Right atrium auricular region (tissue), 2 donors: ENCODE data around the gene JPT1. TPM values are rescaled to one million over a fixed set of nuclear protein-coding genes. Genes with fewer than 3 reads are reported as not detected.
A peak's percentile ranks its signal among the peaks of the same experiment; 100 is the strongest.

Source experiments
- DNase-seq: peaks from one replicate; pipeline ENCODE4 v3.0.0-alpha.2; 2019; ENCODE audit warnings: low spot score
- H3K27ac ChIP-seq, 2 donors: fragments of 200-600 bp; sonication (generic); 1 replicate in 1 of 2; 2 replicates in 1 of 2; pipeline ENCODE4 v1.5.1; 2016 to 2019
- H3K27me3 ChIP-seq, 2 donors: fragments of 200-600 bp; sonication (generic); one replicate each; pipeline versions ENCODE4 v1.5.1 to v1.6.0; 2017 to 2019
- H3K36me3 ChIP-seq: fragments of 200-600 bp; sonication (generic); one replicate; pipeline ENCODE4 v1.5.1; 2016
- H3K4me1 ChIP-seq, 2 donors: fragments of 200-600 bp; sonication (generic); one replicate each; pipeline versions ENCODE4 v1.5.1 to v1.6.0; 2017 to 2019
- H3K4me3 ChIP-seq, 2 donors: fragments of 200-600 bp; sonication (generic); 1 replicate in 1 of 2; 2 replicates in 1 of 2; pipeline ENCODE4 v1.5.1; 2017 to 2019; ENCODE audit warnings: mild to moderate bottlenecking in 1 of 2, moderate library complexity in 1 of 2
- H3K9me3 ChIP-seq, 2 donors: fragments of 200-600 bp; sonication (generic); one replicate each; pipeline ENCODE4 v1.5.1; 2019
- total RNA-seq, 2 donors: library from RNA; depleted of rRNA; stranded (reverse); fragments of >200 nt; gene quantifications; one replicate each; pipeline ENCODE4 v1.1.0, GENCODE V29; 2016
- TF ChIP-seq, protein P1 (sequence below), 2 donors: fragments of 200-600 bp; sonication (generic); IDR thresholded peaks; one replicate each; pipeline ENCODE4 v1.5.1; 2019; ENCODE audit warnings: antibody characterized with exemption in 2 of 2

JPT1 gene
- total RNA-seq, 2 donors from 2014 or later, result 15.1 to 15.8 TPM

DNA sequence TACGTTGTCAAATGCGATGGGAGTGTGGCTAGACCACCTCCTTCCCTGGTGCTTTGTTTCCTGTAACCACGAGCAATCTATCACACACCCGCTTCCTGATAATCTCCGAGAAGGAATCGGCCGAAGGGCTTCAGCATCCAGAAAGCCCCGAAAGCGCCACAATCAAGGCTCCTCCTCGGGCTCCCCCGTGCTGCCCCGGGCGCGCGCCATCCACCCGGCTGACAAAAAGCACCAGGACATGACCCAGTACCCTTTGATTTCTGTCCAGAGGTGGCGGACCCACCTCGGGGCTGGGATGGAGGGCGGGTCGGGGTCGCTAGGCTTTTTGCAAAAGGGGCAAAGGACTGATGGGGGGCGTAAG lies 45.3 kb downstream of the JPT1 start:
- DNase-seq, result no peak
- Histone ChIP-seq H3K27me3 (no peaks in the 10 kb centered on the region), H3K36me3 (no peaks in the 10 kb centered on the region), H3K27ac (peak overlapping the region in 1 of 2 donors; percentile 84), H3K4me3 (peak overlapping the region; percentile 66 to 84), H3K9me3 (no peaks in the 10 kb centered on the region), H3K4me1 (peaks cover 0 to 33% of the 10 kb centered on the region in 2 donors)
- TF ChIP-seq, protein P1, sequence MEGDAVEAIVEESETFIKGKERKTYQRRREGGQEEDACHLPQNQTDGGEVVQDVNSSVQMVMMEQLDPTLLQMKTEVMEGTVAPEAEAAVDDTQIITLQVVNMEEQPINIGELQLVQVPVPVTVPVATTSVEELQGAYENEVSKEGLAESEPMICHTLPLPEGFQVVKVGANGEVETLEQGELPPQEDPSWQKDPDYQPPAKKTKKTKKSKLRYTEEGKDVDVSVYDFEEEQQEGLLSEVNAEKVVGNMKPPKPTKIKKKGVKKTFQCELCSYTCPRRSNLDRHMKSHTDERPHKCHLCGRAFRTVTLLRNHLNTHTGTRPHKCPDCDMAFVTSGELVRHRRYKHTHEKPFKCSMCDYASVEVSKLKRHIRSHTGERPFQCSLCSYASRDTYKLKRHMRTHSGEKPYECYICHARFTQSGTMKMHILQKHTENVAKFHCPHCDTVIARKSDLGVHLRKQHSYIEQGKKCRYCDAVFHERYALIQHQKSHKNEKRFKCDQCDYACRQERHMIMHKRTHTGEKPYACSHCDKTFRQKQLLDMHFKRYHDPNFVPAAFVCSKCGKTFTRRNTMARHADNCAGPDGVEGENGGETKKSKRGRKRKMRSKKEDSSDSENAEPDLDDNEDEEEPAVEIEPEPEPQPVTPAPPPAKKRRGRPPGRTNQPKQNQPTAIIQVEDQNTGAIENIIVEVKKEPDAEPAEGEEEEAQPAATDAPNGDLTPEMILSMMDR (IDR thresholded peaks at IDR 0.05), result no peak

DNA sequence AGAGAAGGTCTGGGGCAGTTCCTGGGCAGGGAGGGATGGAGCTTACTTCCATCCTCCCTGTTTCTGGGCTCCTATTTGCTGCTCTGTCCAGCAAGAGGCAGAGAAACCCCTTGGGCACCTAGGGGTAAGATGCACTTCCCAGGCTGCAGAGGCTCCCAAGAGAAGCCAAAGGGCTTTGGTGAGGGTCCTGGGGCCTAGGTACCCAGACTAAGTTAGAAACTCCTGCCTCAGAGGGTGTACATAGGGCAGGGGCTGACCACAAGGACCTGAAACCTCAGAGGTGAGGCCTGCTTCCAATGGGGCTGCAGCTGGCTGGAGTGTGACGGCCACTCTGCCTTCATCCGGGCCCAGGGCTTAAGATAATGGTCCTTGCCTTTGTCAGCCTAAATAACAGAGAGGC lies 46.1 kb downstream of the JPT1 start:
- Histone ChIP-seq H3K9me3 (no peaks in the 10 kb centered on the region), H3K27ac (no peak overlapping the region), H3K4me3 (no peak overlapping the region), H3K27me3 (no peaks in the 10 kb centered on the region), H3K36me3 (no peaks in the 10 kb centered on the region), H3K4me1 (peaks cover 0 to 28% of the 10 kb centered on the region in 2 donors)
- no peak for DNase-seq
- TF ChIP-seq, protein P1 (IDR thresholded peaks at IDR 0.05), result no peak

DNA sequence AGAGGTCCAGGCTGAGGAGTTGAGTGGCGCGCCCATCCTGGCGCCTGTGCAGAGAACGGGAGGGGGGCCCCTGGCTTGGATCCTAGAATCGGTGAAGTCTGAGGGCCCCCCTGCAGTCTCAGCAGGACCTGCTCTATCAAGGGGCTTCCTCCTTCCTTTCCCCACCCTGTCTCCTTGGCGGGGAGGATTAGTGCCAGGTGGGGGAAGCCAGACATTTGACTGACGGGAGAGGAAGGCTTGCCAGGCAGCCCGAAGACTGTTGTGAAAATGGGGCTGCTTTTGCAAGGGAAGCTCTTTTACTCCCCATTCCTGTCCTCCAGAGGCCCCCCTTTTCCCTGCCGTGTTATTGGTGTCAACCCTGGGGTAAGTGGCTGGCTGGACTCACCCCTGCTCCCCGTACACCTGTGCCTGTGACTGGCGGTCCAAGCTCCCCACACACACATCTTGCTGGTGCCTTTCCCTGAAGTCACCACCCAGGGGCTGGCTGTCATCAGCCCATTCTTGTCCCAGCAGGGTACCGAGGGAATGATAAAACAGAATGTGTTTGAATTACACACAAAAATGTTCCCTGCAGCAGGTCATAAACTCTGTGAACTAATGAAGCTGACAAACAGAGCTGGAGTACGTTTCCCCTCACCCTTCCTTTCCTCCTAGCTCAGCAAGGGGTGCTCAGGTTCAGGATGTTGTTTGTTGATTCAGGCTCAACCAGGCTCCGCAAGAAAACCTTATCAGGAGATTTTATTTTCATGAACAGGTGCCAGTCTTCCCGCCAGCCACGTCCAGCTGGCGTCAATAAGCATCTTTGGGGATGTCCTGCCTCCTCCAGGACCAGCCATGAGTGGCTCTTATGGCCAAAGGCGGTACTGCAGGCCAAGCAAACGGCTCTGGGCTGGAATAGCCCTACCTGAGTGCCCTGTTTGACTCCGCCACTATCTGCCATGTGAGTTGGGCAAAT lies 48.9 kb downstream of the JPT1 start:
- DNase-seq, result no peak
- H3K4me1 ChIP-seq, result peaks cover 0 to 10% of the 10 kb centered on the region in 2 donors
- H3K4me3 ChIP-seq, result no peak overlapping the region
- peaks cover 7% of the 10 kb centered on the region for H3K36me3 ChIP-seq
- no peaks in the 10 kb centered on the region for H3K27me3 ChIP-seq
- no peak overlapping the region for H3K27ac ChIP-seq
- TF ChIP-seq, protein P1 (IDR thresholded peaks at IDR 0.05), result peak; percentile 66 to 84
- no peaks in the 10 kb centered on the region for H3K9me3 ChIP-seq

DNA sequence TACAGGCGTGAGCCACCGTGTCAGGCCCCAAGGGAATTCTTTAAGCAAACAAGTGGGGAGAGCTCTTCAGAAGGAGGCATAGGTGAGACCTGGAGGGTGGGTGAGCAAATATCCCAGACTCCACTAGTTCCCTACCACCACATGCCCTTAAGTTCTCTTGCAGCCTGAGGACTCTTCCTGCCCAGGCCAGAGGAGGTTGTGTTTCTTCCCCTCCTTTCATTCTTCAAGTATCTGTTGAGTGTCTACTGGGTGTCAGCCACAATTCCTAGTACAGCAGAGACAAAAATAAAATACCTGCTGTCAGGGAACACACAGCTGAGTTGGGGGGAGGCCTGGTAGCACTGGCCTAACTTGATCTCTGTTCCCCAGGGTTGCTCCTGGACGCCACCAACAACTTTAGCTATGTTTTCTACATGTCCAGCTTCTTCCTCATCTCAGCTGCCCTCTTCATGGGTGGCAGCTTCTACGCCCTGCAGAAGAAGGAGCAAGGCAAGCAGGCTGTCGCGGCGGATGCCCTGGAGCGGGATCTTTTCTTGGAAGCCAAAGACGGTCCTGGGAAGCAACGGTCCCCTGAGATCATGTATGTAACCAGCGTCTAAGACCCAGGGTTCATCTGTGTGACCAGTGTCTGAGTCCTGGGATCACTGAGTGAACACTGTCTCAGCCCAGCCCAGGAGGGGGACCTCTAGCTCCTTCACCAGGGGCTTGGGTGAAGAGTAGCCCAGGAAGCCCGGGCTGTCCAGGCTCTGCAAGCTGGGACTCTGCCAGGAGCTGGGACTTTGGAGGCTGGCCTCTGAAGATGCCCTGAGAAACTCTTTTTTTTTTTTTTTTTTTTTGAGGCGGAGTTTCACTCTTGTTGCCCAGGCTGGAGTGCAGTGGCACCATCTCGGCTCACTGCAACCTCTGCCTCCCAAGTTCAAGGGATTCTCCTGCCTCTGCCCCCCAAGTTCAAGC lies 50.4 kb downstream of the JPT1 start:
- no peaks in the 10 kb centered on the region for H3K27me3 ChIP-seq
- TF ChIP-seq, protein P1 (IDR thresholded peaks at IDR 0.05), result no peak
- no peak for DNase-seq
- H3K9me3 ChIP-seq, result no peaks in the 10 kb centered on the region
- H3K36me3 ChIP-seq, result peaks cover 16% of the 10 kb centered on the region
- H3K4me3 ChIP-seq, result no peak overlapping the region
- no peak overlapping the region for H3K27ac ChIP-seq
- H3K4me1 ChIP-seq, result peaks cover 0 to 1% of the 10 kb centered on the region in 2 donors

DNA sequence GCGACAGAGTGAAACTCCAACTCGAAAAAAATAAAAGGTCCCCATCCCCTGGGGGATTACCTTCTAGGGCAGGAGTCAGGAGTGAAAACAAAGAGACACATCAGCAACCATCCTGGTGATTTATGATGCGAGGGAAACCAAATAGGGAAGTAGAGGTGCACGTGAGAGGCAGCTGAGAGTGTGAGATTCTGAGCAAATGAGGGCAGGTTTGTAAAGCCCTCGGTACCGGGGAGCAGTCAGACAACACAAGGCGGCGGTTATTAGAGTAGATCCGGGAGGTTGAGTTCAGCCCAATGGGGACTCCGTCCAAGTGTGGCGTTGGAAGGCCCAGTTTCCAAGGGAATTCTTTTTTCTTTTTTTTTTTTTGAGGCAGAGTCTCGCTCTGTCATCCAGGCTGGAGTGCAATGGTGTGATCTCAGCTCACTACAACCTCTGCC lies 51.9 kb downstream of the JPT1 start:
- TF ChIP-seq, protein P1 (IDR thresholded peaks at IDR 0.05), result no peak
- H3K27ac ChIP-seq, result no peak overlapping the region
- H3K9me3 ChIP-seq, result no peaks in the 10 kb centered on the region
- no peaks in the 10 kb centered on the region for H3K4me1 ChIP-seq
- no peaks in the 10 kb centered on the region for H3K27me3 ChIP-seq
- no peak for DNase-seq
- peaks cover 27% of the 10 kb centered on the region for H3K36me3 ChIP-seq
- no peak overlapping the region for H3K4me3 ChIP-seq
